ENCODE results near the gene RSPO4. TPM values are rescaled to one million over a fixed set of nuclear protein-coding genes. Genes with fewer than 3 reads are reported as not detected.

RSPO4 gene
- total and polyA plus RNA-seq, 2 of the 8 experiments (the other 6 are each of a cell fraction or from before 2014, with no cell fraction given): 3.4 to 6.4 TPM

DNA sequence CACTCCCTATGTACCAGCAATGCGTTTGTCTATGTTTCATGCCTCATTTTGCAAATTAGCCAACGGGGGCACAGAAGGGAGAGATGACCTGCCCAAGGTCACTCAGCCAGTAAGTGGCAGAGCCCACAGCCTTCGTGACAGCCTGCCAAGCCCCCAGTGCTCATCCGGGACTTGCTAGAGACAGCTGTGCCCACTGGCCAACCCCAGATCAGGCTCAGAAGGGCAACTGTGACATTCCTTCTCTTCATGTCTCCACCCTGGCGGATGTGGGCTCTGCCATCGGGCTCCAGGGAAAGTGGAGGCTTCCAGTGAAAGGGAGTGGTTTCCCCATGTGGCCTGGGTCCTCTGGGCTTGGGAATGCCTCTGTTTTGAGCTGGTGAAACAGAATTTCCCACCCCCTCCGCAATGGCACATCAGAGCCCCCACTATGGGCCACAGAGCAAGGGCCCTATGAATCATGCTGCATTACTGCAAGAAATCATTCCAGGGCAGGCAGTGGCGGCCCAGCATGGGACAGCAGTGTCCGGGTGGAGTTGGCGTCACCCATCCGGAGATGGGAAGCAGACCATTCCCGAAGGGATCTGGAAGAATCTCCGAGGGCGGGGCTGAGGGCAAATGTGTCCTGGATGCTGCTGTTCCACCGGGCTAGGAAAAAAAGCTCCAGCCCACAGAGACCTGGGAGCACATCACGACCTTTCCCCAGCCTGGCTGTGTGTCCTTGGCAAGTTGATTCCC is 9.1 kb downstream of the RSPO4 start:
- H3K27me3 ChIP-seq (replicated peaks in 1 of 4; ENCODE audit: control insufficient read depth in 3 of 4, extremely low read depth in 1 of 4, insufficient read depth in 3 of 4, low read length in 3 of 4): peaks cover 0 to 2% (median 0%) of the 10 kb centered on the region in 4 experiments; a peak in 3 of 7 replicates
- H3K79me2 ChIP-seq (ENCODE audit: control insufficient read depth in 1 of 2, insufficient read depth in 2 of 2, low read length in 2 of 2): no peaks in the 10 kb centered on the region
- H2BK15ac ChIP-seq (ENCODE audit: low read length): no peak overlapping the region
- no peak overlapping the region for H3K23ac ChIP-seq (ENCODE audit: insufficient read length)
- POLR2A ChIA-PET (ENCODE audit: partially characterized antibody): no interaction called here
- H2AK5ac ChIP-seq (ENCODE audit: low read depth, low read length): no peak overlapping the region
- H3K36me3 ChIP-seq (ENCODE audit: control insufficient read depth in 2 of 4, insufficient read depth in 4 of 4, low read length in 3 of 4): no peaks in the 10 kb centered on the region
- no peak overlapping the region for H2BK12ac ChIP-seq (ENCODE audit: low read depth, low read length)
- H3K14ac ChIP-seq (ENCODE audit: insufficient read length): no peak overlapping the region
- no peak overlapping the region for H3K4me2 ChIP-seq (ENCODE audit: insufficient read depth in 1 of 2, low read depth in 2 of 2, low read length in 2 of 2)
- CTCF ChIA-PET (ENCODE audit: partially characterized antibody): no interaction called here
- no peak overlapping the region for H3K18ac ChIP-seq (ENCODE audit: extremely low read depth, low read length)
- H2AFZ ChIP-seq (ENCODE audit: low read length): no peak overlapping the region
- H3K27ac ChIP-seq (ENCODE audit: low read depth, low read length): no peak overlapping the region
- H3K4me1 ChIP-seq (replicated peaks in 1 of 4; ENCODE audit: control insufficient read depth in 3 of 4, insufficient read depth in 4 of 4, low read length in 3 of 4): peaks cover 0 to 3% (median 1%) of the 10 kb centered on the region in 4 experiments; a peak in 2 of 7 replicates
- no peak overlapping the region for H2BK20ac ChIP-seq (ENCODE audit: low read length)
- 91% methylated on average over 16 of the region's 16 CpGs; no CpG with 5 or more reads in 1 of the 2 experiments for WGBS, 2 experiments (ENCODE audit: extremely low coverage in 1 of 2, insufficient coverage in 1 of 2, insufficient read length in 1 of 2, insufficient replicate concordance in 2 of 2, low coverage in 1 of 2, low lambda C conversion rate in 2 of 2, missing lambda C conversion rate in 1 of 2)
- no peaks in the 10 kb centered on the region; the same call in 1 of the 2 replicates for H3K23me2 ChIP-seq (ENCODE audit: low read depth, low read length)
- H3K4me3 ChIP-seq (ENCODE audit: extremely low read depth in 1 of 4, insufficient read depth in 2 of 4, low read depth in 3 of 4, low read length in 4 of 4): no peak overlapping the region
- no peaks in the 10 kb centered on the region for H3K9me3 ChIP-seq (ENCODE audit: insufficient read depth in 2 of 2, low read depth in 1 of 2, low read length in 1 of 2)
- FAIRE-seq: no peak
- H3K4ac ChIP-seq (replicated peaks; ENCODE audit: insufficient read length, low read depth, low read length): no peak overlapping the region
- no peaks in the 10 kb centered on the region for H4K20me1 ChIP-seq (replicated peaks in 1 of 2; ENCODE audit: control insufficient read depth in 1 of 2, insufficient read depth in 2 of 2, low read length in 2 of 2)
- no peak overlapping the region for H2BK5ac ChIP-seq (ENCODE audit: low read depth, low read length)
- H4K5ac ChIP-seq (ENCODE audit: insufficient read length, low read depth, low read length): no peak overlapping the region
- H3K56ac ChIP-seq (replicated peaks; ENCODE audit: insufficient read length, low read depth, low read length): no peak overlapping the region
- H4K8ac ChIP-seq (ENCODE audit: extremely low read depth, insufficient read depth, low read length): no peak overlapping the region
- H3K9ac ChIP-seq (replicated peaks in 1 of 4; ENCODE audit: extremely low read depth in 1 of 4, low read depth in 3 of 4, low read length in 3 of 4): no peak overlapping the region
- no peak overlapping the region for H2BK120ac ChIP-seq (replicated peaks; ENCODE audit: low read depth, low read length)
- no peak for TF ChIP-seq ZNF274 (IDR thresholded peaks at IDR 0.05; ENCODE audit: borderline replicate concordance, extremely low read depth, low read length)
- no peak for TF ChIP-seq SIN3A (conservative IDR thresholded peaks at IDR 0.05 in 1 of 2, IDR thresholded peaks at IDR 0.05 in 1 of 2; ENCODE audit: low read depth in 1 of 2, low read length in 2 of 2)
- TF ChIP-seq SUZ12 (IDR thresholded peaks at IDR 0.05; ENCODE audit: low read length): no peak
- TF ChIP-seq BACH1 (IDR thresholded peaks at IDR 0.05; ENCODE audit: low read length): no peak
- TF ChIP-seq TBP (IDR thresholded peaks at IDR 0.05; ENCODE audit: low read depth, low read length): no peak
- no peak for TF ChIP-seq CBX5 (IDR thresholded peaks at IDR 0.05; ENCODE audit: low read depth, low read length)
- TF ChIP-seq CHD2 (IDR thresholded peaks at IDR 0.05; ENCODE audit: low read length): no peak
- no peak for TF ChIP-seq TEAD4 (IDR thresholded peaks at IDR 0.05; ENCODE audit: low read depth, low read length)
- no peak for TF ChIP-seq JUN (IDR thresholded peaks at IDR 0.05; ENCODE audit: low read depth, low read length)
- TF ChIP-seq CTBP2 (IDR thresholded peaks at IDR 0.05; ENCODE audit: borderline replicate concordance, insufficient read depth, insufficient read length, low read length): no peak
- TF ChIP-seq MAFK (IDR thresholded peaks at IDR 0.05; ENCODE audit: low read depth, low read length): no peak
- no peak for TF ChIP-seq POLR2A (IDR thresholded peaks at IDR 0.05; ENCODE audit: control extremely low read depth in 1 of 2, low read depth in 2 of 2, low read length in 2 of 2)
- TF ChIP-seq RBBP5 (IDR thresholded peaks at IDR 0.05; ENCODE audit: borderline replicate concordance, low read depth, low read length): no peak
- no peak overlapping the region for H4K91ac ChIP-seq (replicated peaks; ENCODE audit: insufficient read length, low read length)
- DNase-seq (ENCODE audit: low read depth in 1 of 2, low spot score in 2 of 2): no peak
- no peaks in the 10 kb centered on the region for H3K79me1 ChIP-seq (ENCODE audit: low read depth, low read length)

Data from H1 (cell line).